H9 (cell line): ENCODE measurements around the gene RPA1. TPM values are rescaled to one million over a fixed set of nuclear protein-coding genes. Genes with fewer than 3 reads are reported as not detected.

ENCODE experiments used
- DNase-seq: peaks from one replicate; pipeline ENCODE4 v3.0.0-alpha.2; 2017
- H2AFZ ChIP-seq: one replicate; pipeline ENCODE4 v1.6.1; 2013; ENCODE audit warnings: mild to moderate bottlenecking, low read length, control low read depth, moderate library complexity
- H2AK5ac ChIP-seq: 2 replicates; pipeline ENCODE4 v1.6.1; 2013; ENCODE audit warnings: low read length, control low read depth, mixed read lengths; ENCODE audit not compliant: insufficient read length
- H2BK120ac ChIP-seq: one replicate; pipeline ENCODE4 v1.6.1; 2013; ENCODE audit warnings: low read depth, mild to moderate bottlenecking, low read length, control low read depth, inconsistent platforms; ENCODE audit not compliant: poor library complexity, severe bottlenecking
- H2BK12ac ChIP-seq: 2 replicates; pipeline ENCODE4 v1.6.1; 2013; ENCODE audit warnings: low read length, control low read depth, mixed read lengths, low read depth; ENCODE audit not compliant: insufficient read length
- H2BK15ac ChIP-seq: 2 replicates; pipeline ENCODE4 v1.6.1; 2013; ENCODE audit warnings: low read depth, low read length, control low read depth
- H2BK20ac ChIP-seq: one replicate; pipeline ENCODE4 v1.6.1; 2013; ENCODE audit warnings: low read depth, mild to moderate bottlenecking, low read length, control low read depth, inconsistent platforms; ENCODE audit not compliant: poor library complexity, severe bottlenecking
- H2BK5ac ChIP-seq: 2 replicates; pipeline ENCODE4 v1.6.1; 2013; ENCODE audit warnings: low read length, control low read depth, mixed read lengths; ENCODE audit not compliant: insufficient read length
- H3K14ac ChIP-seq: 2 replicates; pipeline ENCODE4 v1.6.1; 2013; ENCODE audit warnings: low read length, control low read depth; ENCODE audit not compliant: insufficient read depth
- H3K18ac ChIP-seq: 2 replicates; pipeline ENCODE4 v1.6.1; 2013; ENCODE audit warnings: low read depth, mild to moderate bottlenecking, mixed read lengths, low read length, control low read depth; ENCODE audit not compliant: insufficient read length
- H3K23ac ChIP-seq: 2 replicates; pipeline ENCODE4 v1.6.1; 2013; ENCODE audit warnings: low read length, control low read depth, mixed read lengths, low read depth; ENCODE audit not compliant: insufficient read length
- H3K23me2 ChIP-seq: 2 replicates; pipeline ENCODE4 v1.6.1; 2013; ENCODE audit warnings: low read depth, mild to moderate bottlenecking, mixed read lengths, low read length, control low read depth; ENCODE audit not compliant: insufficient read length, poor library complexity, severe bottlenecking
- H3K27ac ChIP-seq: 2 replicates; pipeline ENCODE4 v1.5.1; 2013; ENCODE audit warnings: low read length, control low read depth, mixed read lengths, low read depth; ENCODE audit not compliant: insufficient read length
- H3K27me3 ChIP-seq: 2 replicates; pipeline ENCODE4 v1.6.1; 2013; ENCODE audit warnings: low read length, control low read depth, inconsistent platforms; ENCODE audit not compliant: insufficient read depth
- H3K4ac ChIP-seq: 2 replicates; pipeline ENCODE4 v1.6.1; 2013; ENCODE audit warnings: low read depth, mild to moderate bottlenecking, control low read depth, inconsistent platforms, low read length, moderate library complexity
- H3K4me1 ChIP-seq: 2 replicates; pipeline ENCODE4 v1.6.1; 2013; ENCODE audit warnings: low read length, control low read depth, inconsistent platforms; ENCODE audit not compliant: insufficient read depth
- H3K4me2 ChIP-seq: 2 replicates; pipeline ENCODE4 v1.6.1; 2013; ENCODE audit warnings: low read length, control low read depth, mixed read lengths; ENCODE audit not compliant: insufficient read length, insufficient read depth
- H3K56ac ChIP-seq: 2 replicates; pipeline ENCODE4 v1.6.1; 2013; ENCODE audit warnings: low read depth, mild to moderate bottlenecking, mixed read lengths, low read length, control low read depth; ENCODE audit not compliant: insufficient read length
- H3K79me1 ChIP-seq: 2 replicates; pipeline ENCODE4 v1.6.1; 2013; ENCODE audit warnings: low read depth, mild to moderate bottlenecking, moderate library complexity, low read length, control low read depth, inconsistent platforms; ENCODE audit not compliant: insufficient read depth, poor library complexity, severe bottlenecking
- H3K79me2 ChIP-seq: 2 replicates; pipeline ENCODE4 v1.6.1; 2013; ENCODE audit warnings: low read length, control low read depth, inconsistent platforms; ENCODE audit not compliant: insufficient read depth
- H3K9ac ChIP-seq: 2 replicates; pipeline ENCODE4 v1.6.1; 2013; ENCODE audit warnings: low read length, control low read depth, mixed read lengths; ENCODE audit not compliant: insufficient read length; ENCODE audit errors: extremely low read depth
- H3K9me3 ChIP-seq: one replicate; pipeline ENCODE4 v1.6.1; 2013; ENCODE audit warnings: low read depth, low read length, inconsistent platforms; ENCODE audit not compliant: control insufficient read depth
- H3T11ph ChIP-seq: one replicate; pipeline ENCODE4 v1.6.1; 2013; ENCODE audit warnings: mild to moderate bottlenecking, low read length, control low read depth, inconsistent platforms
- H4K20me1 ChIP-seq: one replicate; pipeline ENCODE4 v1.6.1; 2013; ENCODE audit not compliant: control insufficient read depth, insufficient read length, insufficient read depth
- H4K5ac ChIP-seq: 2 replicates; pipeline ENCODE4 v1.6.1; 2013; ENCODE audit warnings: low read depth, mild to moderate bottlenecking, mixed read lengths, low read length, control low read depth; ENCODE audit not compliant: insufficient read length
- H4K8ac ChIP-seq: replicated peaks from 2 replicates; pipeline ENCODE4 v1.6.1; 2013; ENCODE audit warnings: low read length, control low read depth, mixed read lengths, low read depth; ENCODE audit not compliant: insufficient read length
- H4K91ac ChIP-seq: 2 replicates; pipeline ENCODE4 v1.6.1; 2013; ENCODE audit warnings: low read depth, mild to moderate bottlenecking, moderate library complexity, mixed read lengths, low read length, control low read depth; ENCODE audit not compliant: insufficient read length
- H3K27ac Mint-ChIP-seq, 3 experiments: 2 replicates in 2 of 3; 3 replicates in 1 of 3; pipeline ENCODE4 v1.8.0; 2020 to 2021; ENCODE audit warnings: mixed read lengths in 3 of 3, mild to moderate bottlenecking in 1 of 3, moderate library complexity in 1 of 3
- H3K27me3 Mint-ChIP-seq: 2 replicates; pipeline ENCODE4 v1.8.0; 2021; ENCODE audit warnings: low read depth, mild to moderate bottlenecking, moderate library complexity, mixed read lengths
- H3K36me3 Mint-ChIP-seq, 3 experiments: 2 replicates in 2 of 3; 3 replicates in 1 of 3; pipeline ENCODE4 v1.8.0; 2020 to 2021; ENCODE audit warnings: low read depth in 3 of 3, mixed read lengths in 3 of 3; ENCODE audit not compliant: insufficient read depth in 1 of 3
- H3K4me1 Mint-ChIP-seq, 2 experiments: 2 replicates each; pipeline ENCODE4 v1.8.0; 2020; ENCODE audit warnings: mixed read lengths in 2 of 2
- H3K4me3 Mint-ChIP-seq, 2 experiments: 2 replicates in 1 of 2; 3 replicates in 1 of 2; pipeline ENCODE4 v1.8.0; 2020 to 2021; ENCODE audit warnings: mild to moderate bottlenecking in 2 of 2, mixed read lengths in 2 of 2, moderate library complexity in 1 of 2
- H3K9me3 Mint-ChIP-seq, 2 experiments: 2 replicates in 1 of 2; 3 replicates in 1 of 2; pipeline ENCODE4 v1.8.0; 2020; ENCODE audit warnings: mild to moderate bottlenecking in 2 of 2, mixed read lengths in 2 of 2, moderate library complexity in 1 of 2
- WGBS: extraction: QIAGEN DNeasy Blood & Tissue Kit; methylation state at CpG from one replicate; pipeline ENCODE4 v1.1.7; 2013; ENCODE audit warnings: missing lambda C conversion rate, low lambda C conversion rate, mixed read lengths; ENCODE audit not compliant: insufficient read length; ENCODE audit errors: extremely low coverage; 5-methylcytosine and 5-hydroxymethylcytosine counted together
- long read RNA-seq: library from polyadenylated mRNA; unstranded; transcript quantifications from one replicate; pipeline ENCODE4 v2.0.0, GENCODE V29; 2020
- total RNA-seq: library from RNA; stranded (reverse); gene quantifications from 2 replicates; pipeline ENCODE4 v1.2.1, GENCODE V29; 2021
- TF ChIP-seq, protein P1 (sequence below): fragments of 200-600 bp; sonication (generic); conservative IDR thresholded peaks from 3 replicates; pipeline ENCODE4 v1.8.0; 2021; ENCODE audit warnings: antibody characterized with exemption, mild to moderate bottlenecking

RPA1 gene
- 215 and 220 TPM in 2 replicates for total RNA-seq
- long read RNA-seq, full-length matches to known transcripts: 1,476 of 1,653 reads
- long read RNA-seq, partial matches to known transcripts: 63 of 1,653 reads
- long read RNA-seq, other reads (novel, unspliced or antisense): 114 of 1,653 reads

DNA sequence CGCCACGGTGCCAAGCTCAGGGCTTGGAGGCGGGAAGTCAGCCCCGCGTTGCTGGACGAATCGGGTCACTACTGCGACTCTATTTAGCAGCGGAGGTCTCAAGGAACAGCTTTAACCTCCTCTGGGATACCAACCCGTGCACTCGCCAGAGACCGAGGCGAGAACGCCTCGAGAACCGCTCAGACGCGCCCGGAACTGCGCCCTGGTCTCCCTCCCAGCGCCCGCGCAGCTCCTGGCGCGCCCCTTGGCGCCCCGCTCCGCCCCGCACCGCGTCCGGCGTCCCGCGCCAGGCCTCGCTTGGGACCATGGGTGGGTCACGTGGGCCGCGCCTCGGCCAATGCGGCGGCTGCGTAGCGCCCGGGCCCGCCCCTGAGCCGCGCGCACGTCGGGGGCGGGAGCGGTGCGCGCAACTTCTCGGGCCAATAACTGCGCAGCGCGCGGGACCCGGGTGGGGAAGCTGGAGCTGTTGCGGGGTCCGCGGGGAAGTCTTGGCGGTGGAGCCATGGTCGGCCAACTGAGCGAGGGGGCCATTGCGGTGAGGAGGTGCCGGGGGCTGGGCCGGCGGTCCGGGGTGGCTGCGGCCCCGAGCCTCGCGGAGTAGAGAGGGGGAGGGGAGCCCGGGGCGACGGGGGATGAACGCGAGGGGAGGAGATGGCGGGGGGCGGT is at the start of gene RPA1, which contains the start of gene SMYD4:
Gene RPA1, plus strand, starts transcription at position 414 of the 666 bp plus-strand sequence. Its CDS starts 89 bp downstream, at position 503.
Gene SMYD4, minus strand, starts transcription at position 311 of the 666 bp plus-strand sequence. CDS start 1,908 bp downstream, outside the sequence.
- TF ChIP-seq, protein P1, sequence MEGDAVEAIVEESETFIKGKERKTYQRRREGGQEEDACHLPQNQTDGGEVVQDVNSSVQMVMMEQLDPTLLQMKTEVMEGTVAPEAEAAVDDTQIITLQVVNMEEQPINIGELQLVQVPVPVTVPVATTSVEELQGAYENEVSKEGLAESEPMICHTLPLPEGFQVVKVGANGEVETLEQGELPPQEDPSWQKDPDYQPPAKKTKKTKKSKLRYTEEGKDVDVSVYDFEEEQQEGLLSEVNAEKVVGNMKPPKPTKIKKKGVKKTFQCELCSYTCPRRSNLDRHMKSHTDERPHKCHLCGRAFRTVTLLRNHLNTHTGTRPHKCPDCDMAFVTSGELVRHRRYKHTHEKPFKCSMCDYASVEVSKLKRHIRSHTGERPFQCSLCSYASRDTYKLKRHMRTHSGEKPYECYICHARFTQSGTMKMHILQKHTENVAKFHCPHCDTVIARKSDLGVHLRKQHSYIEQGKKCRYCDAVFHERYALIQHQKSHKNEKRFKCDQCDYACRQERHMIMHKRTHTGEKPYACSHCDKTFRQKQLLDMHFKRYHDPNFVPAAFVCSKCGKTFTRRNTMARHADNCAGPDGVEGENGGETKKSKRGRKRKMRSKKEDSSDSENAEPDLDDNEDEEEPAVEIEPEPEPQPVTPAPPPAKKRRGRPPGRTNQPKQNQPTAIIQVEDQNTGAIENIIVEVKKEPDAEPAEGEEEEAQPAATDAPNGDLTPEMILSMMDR: no peak

More for the DNA sequence above, at the start of gene RPA1, which contains the start of gene SMYD4:
- Histone ChIP-seq H3K18ac (peak within 1 kb of the TSS; percentile 72), H3K4me2 (peak within 1 kb of the TSS; percentile 76), H2BK5ac (no peak within 1 kb of the TSS), H3K14ac (peak within 1 kb of the TSS; percentile 74; the same call in 1 of the 2 replicates), H4K91ac (no peak within 1 kb of the TSS), H3K9ac (peak within 1 kb of the TSS; percentile 71), H3K27me3 (no peaks in the 10 kb centered on the region), H3K23me2 (peaks cover 7% of the 10 kb centered on the region), H2AFZ (no peak within 1 kb of the TSS), H4K20me1 (no peaks in the 10 kb centered on the region), H3K23ac (no peak within 1 kb of the TSS), H2BK120ac (no peak within 1 kb of the TSS), H3K4ac (no peak within 1 kb of the TSS), H4K5ac (no peak within 1 kb of the TSS), H3T11ph (no peak within 1 kb of the TSS), H3K79me2 (peaks cover 8% of the 10 kb centered on the region; the same call in 1 of the 2 replicates), H2BK20ac (no peak within 1 kb of the TSS), H3K9me3 (no peaks in the 10 kb centered on the region), H3K79me1 (peaks cover 3% of the 10 kb centered on the region), H2BK12ac (no peak within 1 kb of the TSS), H3K27ac (no peak within 1 kb of the TSS), H2BK15ac (no peak within 1 kb of the TSS), H3K4me1 (no peaks in the 10 kb centered on the region; the same call in 1 of the 2 replicates), H2AK5ac (no peak within 1 kb of the TSS), H3K56ac (no peak within 1 kb of the TSS), H4K8ac (no peak within 1 kb of the TSS)
- Mint-ChIP-seq H3K4me1 (peaks cover 14 to 18% of the 10 kb centered on the region in 2 experiments), H3K36me3 (peaks cover 16 to 44% (median 41%) of the 10 kb centered on the region in 3 experiments), H3K27ac (peak within 1 kb of the TSS; percentile 20 to 74 (median 68)), H3K27me3 (no peaks in the 10 kb centered on the region), H3K4me3 (peak within 1 kb of the TSS; percentile 87 to 92), H3K9me3 (no peaks in the 10 kb centered on the region; a peak in 1 of 5 replicates)
- DNase-seq: peak; percentile 93
- WGBS: no CpG with 5 or more reads among the region's 83 CpGs
